Measurements from ENCODE around the gene GFI1B. TPM values are rescaled to one million over a fixed set of nuclear protein-coding genes. Genes with fewer than 3 reads are reported as not detected.

GFI1B gene
- total and polyA plus RNA-seq, 2 experiments from 2014 or later = 0.10 TPM; not detected in 1

GRCh38 chr9:132980157-132980556 lies 1.7 kb downstream of the GFI1B start:
- Histone ChIP-seq H4K20me1 (ENCODE audit: insufficient read depth, poor library complexity, severe bottlenecking) (no peaks in the 10 kb centered on the region), H3K4me3 (no peak overlapping the region), H3K27me3 (peaks cover 27% of the 10 kb centered on the region), H3K9me3 (ENCODE audit: low read depth) (no peaks in the 10 kb centered on the region), H3K27ac (no peak overlapping the region), H3K9me2 (replicated peaks; ENCODE audit: insufficient read depth) (no peaks in the 10 kb centered on the region), H3K4me2 (no peak overlapping the region), H3K4me1 (ENCODE audit: insufficient read depth) (peaks cover 17% of the 10 kb centered on the region), H2AFZ (no peak overlapping the region), H3K79me2 (no peaks in the 10 kb centered on the region), H3K36me3 (replicated peaks; ENCODE audit: insufficient read depth, low read depth) (no peaks in the 10 kb centered on the region)
- TF ChIP-seq EZH2phosphoT487 (IDR thresholded peaks at IDR 0.05; ENCODE audit: low read depth, severe bottlenecking, unreplicated experiment) = no peak
- TF ChIP-seq, protein P1, sequence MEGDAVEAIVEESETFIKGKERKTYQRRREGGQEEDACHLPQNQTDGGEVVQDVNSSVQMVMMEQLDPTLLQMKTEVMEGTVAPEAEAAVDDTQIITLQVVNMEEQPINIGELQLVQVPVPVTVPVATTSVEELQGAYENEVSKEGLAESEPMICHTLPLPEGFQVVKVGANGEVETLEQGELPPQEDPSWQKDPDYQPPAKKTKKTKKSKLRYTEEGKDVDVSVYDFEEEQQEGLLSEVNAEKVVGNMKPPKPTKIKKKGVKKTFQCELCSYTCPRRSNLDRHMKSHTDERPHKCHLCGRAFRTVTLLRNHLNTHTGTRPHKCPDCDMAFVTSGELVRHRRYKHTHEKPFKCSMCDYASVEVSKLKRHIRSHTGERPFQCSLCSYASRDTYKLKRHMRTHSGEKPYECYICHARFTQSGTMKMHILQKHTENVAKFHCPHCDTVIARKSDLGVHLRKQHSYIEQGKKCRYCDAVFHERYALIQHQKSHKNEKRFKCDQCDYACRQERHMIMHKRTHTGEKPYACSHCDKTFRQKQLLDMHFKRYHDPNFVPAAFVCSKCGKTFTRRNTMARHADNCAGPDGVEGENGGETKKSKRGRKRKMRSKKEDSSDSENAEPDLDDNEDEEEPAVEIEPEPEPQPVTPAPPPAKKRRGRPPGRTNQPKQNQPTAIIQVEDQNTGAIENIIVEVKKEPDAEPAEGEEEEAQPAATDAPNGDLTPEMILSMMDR (IDR thresholded peaks at IDR 0.05; ENCODE audit: poor library complexity) = no peak
- TF ChIP-seq EZH2 (IDR thresholded peaks at IDR 0.05; ENCODE audit: borderline replicate concordance) = no peak
- no peak for DNase-seq (ENCODE audit: low spot score)
- WGBS (ENCODE audit: low lambda C conversion rate, missing lambda C conversion rate) = 88% methylated on average over 5 of the region's 5 CpGs

DNA sequence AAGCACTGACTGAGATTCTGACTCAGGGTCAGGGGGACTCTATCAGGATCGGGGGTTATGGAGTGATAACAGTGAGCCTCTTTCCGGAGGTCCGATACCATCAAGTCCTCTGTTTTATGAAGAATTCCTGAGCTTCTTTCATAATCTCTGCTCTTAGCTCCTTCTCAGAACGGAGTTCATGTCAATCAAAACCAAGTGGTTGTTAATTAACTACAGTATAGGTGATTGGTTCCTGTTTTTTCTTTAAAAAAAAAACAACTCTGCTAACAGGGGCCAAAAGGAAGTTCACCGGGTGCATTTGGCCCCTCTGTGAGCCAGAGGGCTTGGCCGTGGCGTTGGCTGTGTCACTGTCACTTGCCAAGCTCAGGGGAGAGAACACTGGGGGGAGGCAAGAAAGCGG lies 4.0 kb downstream of the GFI1B start:
- Histone ChIP-seq H3K27me3 (peaks cover 16% of the 10 kb centered on the region), H3K36me3 (replicated peaks; ENCODE audit: insufficient read depth, low read depth) (no peaks in the 10 kb centered on the region), H3K4me2 (peak overlapping the region; percentile 31)

DNA sequence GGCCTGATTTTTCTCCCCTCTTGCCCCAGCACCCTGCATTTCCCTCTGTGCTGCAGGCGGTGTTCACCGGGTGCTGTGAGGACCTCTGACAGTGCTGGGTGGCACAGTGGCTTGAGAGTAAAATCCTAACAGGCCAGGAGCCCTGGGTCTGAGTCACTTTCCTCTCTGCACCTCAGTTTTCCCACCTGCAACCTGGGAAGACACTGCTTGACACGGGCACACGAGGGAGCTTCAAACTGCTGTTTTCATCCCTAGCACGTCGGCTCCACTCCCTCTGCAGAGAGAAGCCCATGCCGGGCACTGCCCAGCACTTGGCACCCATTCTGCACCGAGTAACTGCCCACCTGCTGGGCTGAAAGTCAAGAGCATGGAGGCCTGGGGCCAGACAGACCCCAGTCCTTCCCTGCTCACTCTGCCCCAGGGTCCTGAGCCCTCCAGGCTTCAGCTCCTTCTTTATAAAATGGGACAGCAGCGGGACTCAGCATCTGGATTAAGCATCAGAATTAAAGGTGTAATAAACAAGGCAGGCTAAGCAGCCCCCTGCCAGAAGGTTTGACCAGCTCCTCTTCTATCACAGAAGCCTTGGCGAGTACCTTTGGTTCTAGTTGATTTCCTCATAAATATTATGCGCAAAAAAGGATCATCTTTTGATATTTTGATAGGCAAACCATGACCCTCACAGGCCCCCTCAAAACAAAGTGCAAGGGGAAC lies 5.2 kb downstream of the GFI1B start:
- 87% methylated on average over 11 of the region's 11 CpGs for WGBS (ENCODE audit: low lambda C conversion rate, missing lambda C conversion rate)
- no peaks in the 10 kb centered on the region for H3K9me3 ChIP-seq (ENCODE audit: low read depth)
- H3K36me3 ChIP-seq (replicated peaks; ENCODE audit: insufficient read depth, low read depth) = no peaks in the 10 kb centered on the region
- H3K4me1 ChIP-seq (ENCODE audit: insufficient read depth) = peaks cover 8% of the 10 kb centered on the region
- TF ChIP-seq EZH2 (IDR thresholded peaks at IDR 0.05; ENCODE audit: borderline replicate concordance) = no peak
- TF ChIP-seq EZH2phosphoT487 (IDR thresholded peaks at IDR 0.05; ENCODE audit: low read depth, severe bottlenecking, unreplicated experiment) = no peak
- TF ChIP-seq, protein P1 (IDR thresholded peaks at IDR 0.05; ENCODE audit: poor library complexity) = no peak
- H3K9me2 ChIP-seq (replicated peaks; ENCODE audit: insufficient read depth) = no peaks in the 10 kb centered on the region
- DNase-seq (ENCODE audit: low spot score) = no peak
- H3K27ac ChIP-seq = no peak overlapping the region
- no peak overlapping the region for H3K4me3 ChIP-seq
- H3K79me2 ChIP-seq = no peaks in the 10 kb centered on the region
- no peak overlapping the region for H3K4me2 ChIP-seq
- no peak overlapping the region for H2AFZ ChIP-seq
- H4K20me1 ChIP-seq (ENCODE audit: insufficient read depth, poor library complexity, severe bottlenecking) = no peaks in the 10 kb centered on the region
- peaks cover 16% of the 10 kb centered on the region for H3K27me3 ChIP-seq

More for the DNA sequence above, 4.0 kb downstream of the GFI1B start:
- H2AFZ ChIP-seq = no peak overlapping the region
- H3K79me2 ChIP-seq = no peaks in the 10 kb centered on the region
- no peak for TF ChIP-seq EZH2 (IDR thresholded peaks at IDR 0.05; ENCODE audit: borderline replicate concordance)
- TF ChIP-seq, protein P1 (IDR thresholded peaks at IDR 0.05; ENCODE audit: poor library complexity) = no peak
- no peak for TF ChIP-seq EZH2phosphoT487 (IDR thresholded peaks at IDR 0.05; ENCODE audit: low read depth, severe bottlenecking, unreplicated experiment)
- H4K20me1 ChIP-seq (ENCODE audit: insufficient read depth, poor library complexity, severe bottlenecking) = no peaks in the 10 kb centered on the region
- H3K4me1 ChIP-seq (ENCODE audit: insufficient read depth) = peaks cover 17% of the 10 kb centered on the region
- WGBS (ENCODE audit: low lambda C conversion rate, missing lambda C conversion rate) = 74% methylated on average over 8 of the region's 8 CpGs
- H3K27ac ChIP-seq = peak overlapping the region; percentile 17
- no peak overlapping the region for H3K4me3 ChIP-seq
- H3K9me2 ChIP-seq (replicated peaks; ENCODE audit: insufficient read depth) = no peaks in the 10 kb centered on the region
- DNase-seq (ENCODE audit: low spot score) = no peak
- H3K9me3 ChIP-seq (ENCODE audit: low read depth) = no peaks in the 10 kb centered on the region

Data from hepatocyte (in vitro differentiated cells).